ENCODE measurements around the gene PDCL2.
"Not testable (repeated sequence)": the region's sequence is repeated elsewhere in the genome, so short reads cannot be mapped to it uniquely, and the experiment has no call there.

The PDCL2 gene

GRCh38 chr4:55592014-55592413, at the start of gene PDCL2:
TSS of gene PDCL2 (minus strand) at chr4:55592245. CDS start at chr4:55592109, 136 bp downstream.
- Histone ChIP-seq H3K4me1 (ENCODE audit: control insufficient read depth, insufficient read depth, low read length) (no peaks in the 10 kb centered on the region), H3K9me3 (ENCODE audit: control insufficient read depth, insufficient read depth, low read length) (no peaks in the 10 kb centered on the region), H3K9ac (ENCODE audit: low read depth, low read length) (no peak within 1 kb of the TSS), H3K36me3 (ENCODE audit: control insufficient read depth, insufficient read depth, low read length) (no peaks in the 10 kb centered on the region), H3K27me3 (ENCODE audit: control insufficient read depth, insufficient read depth, low read length) (no peaks in the 10 kb centered on the region), H3K4me3 (ENCODE audit: low read depth, low read length) (peak within 1 kb of the TSS; percentile 8)

- Histone ChIP-seq H3K36me3 (ENCODE audit: control insufficient read depth, insufficient read depth, low read length) (no peaks in the 10 kb centered on the region), H3K9ac (ENCODE audit: low read depth, low read length) (no peak overlapping the region), H3K4me3 (ENCODE audit: low read depth, low read length) (peak overlapping the region; percentile 66), H3K9me3 (ENCODE audit: control insufficient read depth, insufficient read depth, low read length) (no peaks in the 10 kb centered on the region), H3K4me1 (ENCODE audit: control insufficient read depth, insufficient read depth, low read length) (peaks cover 26% of the 10 kb centered on the region), H3K27me3 (ENCODE audit: control insufficient read depth, insufficient read depth, low read length) (peaks cover 8% of the 10 kb centered on the region)
These were observed 45.3 kb upstream of the PDCL2 start for GRCh38 chr4:55637272-55637820.

DNA sequence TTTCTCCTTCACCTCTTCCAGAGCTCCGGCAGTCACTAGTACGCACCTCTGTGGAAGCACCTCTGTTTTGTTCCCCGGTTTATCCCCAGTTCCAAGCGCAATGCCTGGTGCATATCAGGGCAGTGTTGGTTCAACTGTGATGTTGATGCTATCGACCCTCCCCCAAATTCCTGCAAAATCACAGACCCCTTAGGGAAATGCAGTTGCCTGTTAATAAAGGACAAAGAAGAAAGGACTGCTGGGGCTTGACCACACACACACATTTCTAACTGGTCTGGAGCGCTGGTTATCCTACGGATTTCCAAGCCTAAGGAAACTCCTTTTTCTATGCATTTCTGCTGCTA, 44.6 kb upstream of the PDCL2 start:
- Histone ChIP-seq H3K4me1 (ENCODE audit: control insufficient read depth, insufficient read depth, low read length) (peaks cover 28% of the 10 kb centered on the region), H3K27me3 (ENCODE audit: control insufficient read depth, insufficient read depth, low read length) (peaks cover 8% of the 10 kb centered on the region), H3K9ac (ENCODE audit: low read depth, low read length) (no peak overlapping the region), H3K4me3 (ENCODE audit: low read depth, low read length) (peak overlapping the region; percentile 66), H3K36me3 (ENCODE audit: control insufficient read depth, insufficient read depth, low read length) (no peaks in the 10 kb centered on the region), H3K9me3 (ENCODE audit: control insufficient read depth, insufficient read depth, low read length) (no peaks in the 10 kb centered on the region)

DNA sequence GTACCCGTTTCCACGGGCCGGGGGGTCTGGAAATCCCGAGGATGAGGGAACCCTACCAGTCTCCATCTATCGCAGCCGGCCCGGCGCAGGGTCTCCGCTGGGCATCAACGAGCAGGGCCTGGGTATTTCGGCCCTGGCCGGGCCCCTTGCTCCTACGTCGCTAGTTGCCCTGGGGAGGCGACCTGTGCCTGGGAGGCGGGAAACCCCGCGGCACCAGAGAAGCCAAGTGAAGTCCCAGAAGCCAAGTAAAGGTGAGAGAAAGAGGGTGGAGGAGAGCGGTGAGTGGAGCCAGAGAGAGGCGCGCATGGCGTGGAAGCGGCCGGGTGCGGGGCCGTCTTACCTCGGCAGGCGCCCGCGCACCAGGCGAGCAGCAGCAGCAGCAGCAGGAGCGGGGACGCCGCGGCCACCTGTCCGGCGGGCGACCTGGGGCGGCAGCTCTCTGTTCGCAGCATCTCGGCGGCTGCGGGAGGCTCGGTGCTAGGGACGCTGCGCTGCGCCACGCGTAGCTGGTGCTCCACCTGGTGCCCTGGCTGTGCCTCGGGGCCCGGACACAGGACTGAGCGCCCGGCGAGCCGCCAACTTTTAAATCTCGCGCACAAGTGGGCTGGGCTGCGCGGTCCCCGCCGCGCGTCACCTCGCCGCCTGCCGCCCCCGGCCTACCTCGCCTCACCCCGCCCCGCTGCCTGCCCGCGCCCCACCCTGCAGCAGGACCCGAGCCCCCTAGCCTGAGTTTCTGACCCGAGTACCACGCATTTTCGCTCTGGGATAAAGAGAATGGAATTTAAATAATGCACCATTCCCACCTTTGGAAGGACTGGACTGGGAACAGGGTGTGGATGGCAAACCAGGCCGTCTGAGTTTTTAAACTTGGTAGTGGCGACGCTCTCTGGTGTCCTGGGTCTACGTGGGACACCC, 44.0 kb upstream of the PDCL2 start, which contains the start of gene NMU:
Gene NMU, minus strand, starts transcription at position 558 of the 915 bp plus-strand sequence. Its CDS starts 106 bp downstream, at position 452.
- Histone ChIP-seq H3K36me3 (ENCODE audit: control insufficient read depth, insufficient read depth, low read length) (no peaks in the 10 kb centered on the region), H3K27me3 (ENCODE audit: control insufficient read depth, insufficient read depth, low read length) (peaks cover 8% of the 10 kb centered on the region), H3K9ac (ENCODE audit: low read depth, low read length) (peak within 1 kb of the TSS; percentile 57), H3K4me3 (ENCODE audit: low read depth, low read length) (peak within 1 kb of the TSS; percentile 66), H3K4me1 (ENCODE audit: control insufficient read depth, insufficient read depth, low read length) (peaks cover 28% of the 10 kb centered on the region), H3K9me3 (ENCODE audit: control insufficient read depth, insufficient read depth, low read length) (no peaks in the 10 kb centered on the region)

DNA sequence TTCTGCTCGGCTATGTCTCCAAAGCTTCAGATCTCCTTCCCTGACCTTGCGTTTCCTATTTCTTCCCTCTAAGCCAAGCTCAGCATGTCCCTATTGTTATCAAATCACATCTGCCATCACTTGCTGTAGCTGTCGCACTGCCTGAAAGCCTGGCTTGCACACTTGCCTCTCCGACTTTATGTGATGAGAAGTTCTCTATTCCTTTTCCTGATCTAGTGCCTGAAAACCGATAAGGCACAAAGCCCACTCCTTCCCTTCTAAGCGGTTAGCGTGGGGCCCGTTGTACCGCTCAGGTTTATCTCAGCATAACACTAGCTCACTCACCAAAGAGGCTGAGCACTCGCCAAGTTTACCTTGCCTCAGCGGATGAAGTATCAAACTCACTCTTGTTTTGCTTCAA, 43.2 kb upstream of the PDCL2 start:
- Histone ChIP-seq H3K27me3 (ENCODE audit: control insufficient read depth, insufficient read depth, low read length) (peaks cover 8% of the 10 kb centered on the region), H3K9ac (ENCODE audit: low read depth, low read length) (peak overlapping the region; percentile 57), H3K4me1 (ENCODE audit: control insufficient read depth, insufficient read depth, low read length) (peaks cover 28% of the 10 kb centered on the region), H3K4me3 (ENCODE audit: low read depth, low read length) (peak overlapping the region; percentile 66), H3K9me3 (ENCODE audit: control insufficient read depth, insufficient read depth, low read length) (no peaks in the 10 kb centered on the region), H3K36me3 (ENCODE audit: control insufficient read depth, insufficient read depth, low read length) (no peaks in the 10 kb centered on the region)

- peaks cover 8% of the 10 kb centered on the region for H3K27me3 ChIP-seq (ENCODE audit: control insufficient read depth, insufficient read depth, low read length)
- H3K9me3 ChIP-seq (ENCODE audit: control insufficient read depth, insufficient read depth, low read length), result no peaks in the 10 kb centered on the region
- H3K9ac ChIP-seq (ENCODE audit: low read depth, low read length), result no peak overlapping the region
- peak overlapping the region; percentile 66 for H3K4me3 ChIP-seq (ENCODE audit: low read depth, low read length)
- H3K4me1 ChIP-seq (ENCODE audit: control insufficient read depth, insufficient read depth, low read length), result peaks cover 28% of the 10 kb centered on the region
- no peaks in the 10 kb centered on the region for H3K36me3 ChIP-seq (ENCODE audit: control insufficient read depth, insufficient read depth, low read length)
These were observed 42.5 kb upstream of the PDCL2 start for GRCh38 chr4:55634417-55635128.

GRCh38 chr4:55633903-55634302, 41.9 kb upstream of the PDCL2 start:
- H3K9ac ChIP-seq (ENCODE audit: low read depth, low read length), result no peak overlapping the region
- H3K27me3 ChIP-seq (ENCODE audit: control insufficient read depth, insufficient read depth, low read length), result peaks cover 8% of the 10 kb centered on the region
- H3K36me3 ChIP-seq (ENCODE audit: control insufficient read depth, insufficient read depth, low read length), result no peaks in the 10 kb centered on the region
- H3K4me1 ChIP-seq (ENCODE audit: control insufficient read depth, insufficient read depth, low read length), result peaks cover 28% of the 10 kb centered on the region
- H3K9me3 ChIP-seq (ENCODE audit: control insufficient read depth, insufficient read depth, low read length), result no peaks in the 10 kb centered on the region
- H3K4me3 ChIP-seq (ENCODE audit: low read depth, low read length), result peak overlapping the region; percentile 5

GRCh38 chr4:55625835-55626234, 33.8 kb upstream of the PDCL2 start:
- Histone ChIP-seq H3K9me3 (ENCODE audit: control insufficient read depth, insufficient read depth, low read length) (no peaks in the 10 kb centered on the region), H3K4me3 (ENCODE audit: low read depth, low read length) (no peak overlapping the region), H3K36me3 (ENCODE audit: control insufficient read depth, insufficient read depth, low read length) (no peaks in the 10 kb centered on the region), H3K4me1 (ENCODE audit: control insufficient read depth, insufficient read depth, low read length) (no peaks in the 10 kb centered on the region), H3K9ac (ENCODE audit: low read depth, low read length) (no peak overlapping the region), H3K27me3 (ENCODE audit: control insufficient read depth, insufficient read depth, low read length) (no peaks in the 10 kb centered on the region)

GRCh38 chr4:55624063-55624462, 32.0 kb upstream of the PDCL2 start:
- H3K36me3 ChIP-seq (ENCODE audit: control insufficient read depth, insufficient read depth, low read length); H3K27me3 ChIP-seq (ENCODE audit: control insufficient read depth, insufficient read depth, low read length); H3K9ac ChIP-seq (ENCODE audit: low read depth, low read length); H3K9me3 ChIP-seq (ENCODE audit: control insufficient read depth, insufficient read depth, low read length); H3K4me3 ChIP-seq (ENCODE audit: low read depth, low read length); H3K4me1 ChIP-seq (ENCODE audit: control insufficient read depth, insufficient read depth, low read length): not testable (repeated sequence)

- H3K27me3 ChIP-seq (ENCODE audit: control insufficient read depth, insufficient read depth, low read length), result no peaks in the 10 kb centered on the region
- no peaks in the 10 kb centered on the region for H3K9me3 ChIP-seq (ENCODE audit: control insufficient read depth, insufficient read depth, low read length)
- H3K36me3 ChIP-seq (ENCODE audit: control insufficient read depth, insufficient read depth, low read length), result no peaks in the 10 kb centered on the region
- H3K9ac ChIP-seq (ENCODE audit: low read depth, low read length), result no peak overlapping the region
- no peaks in the 10 kb centered on the region for H3K4me1 ChIP-seq (ENCODE audit: control insufficient read depth, insufficient read depth, low read length)
- peak overlapping the region; percentile 35 for H3K4me3 ChIP-seq (ENCODE audit: low read depth, low read length)
These were observed 26.6 kb upstream of the PDCL2 start for GRCh38 chr4:55618546-55619143.

DNA sequence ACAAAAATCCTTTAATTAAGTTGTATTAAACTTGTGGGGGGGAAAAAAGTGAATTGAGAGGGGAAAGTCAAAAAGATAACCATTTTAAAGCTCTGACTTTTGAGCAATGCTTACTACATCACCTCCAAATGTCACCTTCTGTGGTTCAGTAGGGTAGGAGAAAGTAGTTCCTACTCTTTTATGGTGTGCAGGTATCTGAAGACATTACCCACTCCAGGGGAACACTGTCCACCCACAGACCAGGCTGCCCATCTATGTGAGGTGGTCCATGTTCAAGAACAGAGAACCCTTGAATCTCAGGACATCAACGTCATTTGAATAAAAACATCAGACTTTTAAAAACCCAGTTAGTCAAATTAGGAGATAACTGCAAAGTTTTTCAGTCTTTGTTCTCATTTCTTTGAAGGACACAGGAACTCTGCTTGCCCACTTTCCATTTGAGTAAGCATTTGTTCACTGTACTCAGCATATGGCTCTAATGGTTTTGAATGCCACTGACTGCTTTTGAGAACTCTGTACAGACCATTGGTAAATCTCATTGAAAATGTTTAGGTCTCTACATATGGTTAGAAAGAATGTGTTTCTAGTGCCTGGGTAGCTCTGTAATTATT, 25.6 kb upstream of the PDCL2 start:
- Histone ChIP-seq H3K9ac (ENCODE audit: low read depth, low read length) (no peak overlapping the region), H3K4me3 (ENCODE audit: low read depth, low read length) (no peak overlapping the region), H3K36me3 (ENCODE audit: control insufficient read depth, insufficient read depth, low read length) (no peaks in the 10 kb centered on the region), H3K27me3 (ENCODE audit: control insufficient read depth, insufficient read depth, low read length) (no peaks in the 10 kb centered on the region), H3K9me3 (ENCODE audit: control insufficient read depth, insufficient read depth, low read length) (no peaks in the 10 kb centered on the region), H3K4me1 (ENCODE audit: control insufficient read depth, insufficient read depth, low read length) (no peaks in the 10 kb centered on the region)

All from iPS-15b (cell line).